ENCODE data around the gene NTN3. TPM values are rescaled to one million over a fixed set of nuclear protein-coding genes. Genes with fewer than 3 reads are reported as not detected.

NTN3 gene
- total RNA-seq, 1 experiment from 2014 or later: not detected

DNA sequence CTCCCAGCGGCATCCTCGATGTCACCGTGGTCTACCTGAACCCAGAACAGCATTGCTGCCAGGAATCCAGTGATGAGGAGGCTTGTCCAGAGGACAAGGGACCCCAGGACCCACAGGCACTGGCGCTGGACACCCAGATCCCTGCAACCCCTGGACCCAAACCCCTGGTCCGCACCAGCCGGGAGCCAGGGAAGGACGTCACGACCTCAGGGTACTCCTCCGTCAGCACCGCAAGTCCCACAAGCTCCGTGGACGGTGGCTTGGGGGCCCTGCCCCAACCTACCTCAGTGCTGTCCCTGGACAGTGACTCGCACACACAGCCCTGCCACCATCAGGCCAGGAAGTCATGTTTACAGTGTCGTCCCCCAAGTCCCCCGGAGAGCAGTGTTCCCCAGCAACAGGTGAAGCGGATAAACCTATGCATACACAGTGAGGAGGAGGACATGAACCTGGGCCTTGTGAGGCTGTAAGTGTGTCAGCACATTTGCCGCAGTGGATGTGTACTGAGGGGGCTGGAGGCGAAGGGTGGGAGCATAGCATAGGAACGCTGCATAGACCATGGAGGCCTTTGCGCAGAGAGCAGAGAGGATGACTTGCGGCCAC, 14.4 kb upstream of the NTN3 start:
- intact Hi-C loops (cut with micrococcal nuclease): no loop called here
- Mint-ChIP-seq H3K4me1 (ENCODE audit: insufficient read depth, unreplicated experiment) (peaks cover 7% of the 10 kb centered on the region), H3K9me3 (ENCODE audit: unreplicated experiment) (no peaks in the 10 kb centered on the region), H3K4me3 (ENCODE audit: unreplicated experiment) (no peak overlapping the region), H3K27me3 (ENCODE audit: insufficient read depth, unreplicated experiment) (no peaks in the 10 kb centered on the region), H3K27ac (ENCODE audit: low read depth, unreplicated experiment) (no peak overlapping the region), H3K36me3 (ENCODE audit: insufficient read depth, unreplicated experiment) (peaks cover 17% of the 10 kb centered on the region)
- DNase-seq (ENCODE audit: unreplicated experiment): no peak
- TF ChIP-seq, protein P1, sequence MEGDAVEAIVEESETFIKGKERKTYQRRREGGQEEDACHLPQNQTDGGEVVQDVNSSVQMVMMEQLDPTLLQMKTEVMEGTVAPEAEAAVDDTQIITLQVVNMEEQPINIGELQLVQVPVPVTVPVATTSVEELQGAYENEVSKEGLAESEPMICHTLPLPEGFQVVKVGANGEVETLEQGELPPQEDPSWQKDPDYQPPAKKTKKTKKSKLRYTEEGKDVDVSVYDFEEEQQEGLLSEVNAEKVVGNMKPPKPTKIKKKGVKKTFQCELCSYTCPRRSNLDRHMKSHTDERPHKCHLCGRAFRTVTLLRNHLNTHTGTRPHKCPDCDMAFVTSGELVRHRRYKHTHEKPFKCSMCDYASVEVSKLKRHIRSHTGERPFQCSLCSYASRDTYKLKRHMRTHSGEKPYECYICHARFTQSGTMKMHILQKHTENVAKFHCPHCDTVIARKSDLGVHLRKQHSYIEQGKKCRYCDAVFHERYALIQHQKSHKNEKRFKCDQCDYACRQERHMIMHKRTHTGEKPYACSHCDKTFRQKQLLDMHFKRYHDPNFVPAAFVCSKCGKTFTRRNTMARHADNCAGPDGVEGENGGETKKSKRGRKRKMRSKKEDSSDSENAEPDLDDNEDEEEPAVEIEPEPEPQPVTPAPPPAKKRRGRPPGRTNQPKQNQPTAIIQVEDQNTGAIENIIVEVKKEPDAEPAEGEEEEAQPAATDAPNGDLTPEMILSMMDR (IDR thresholded peaks at IDR 0.05; ENCODE audit: unreplicated experiment): no peak
- ChIA-PET CTCF (interaction anchor here (0.6 kb wide), 1 partner anchor 25 kb away, joined by 3 read pairs; no protein-coding TSS in a partner anchor), POLR2A (interaction anchor here (0.6 to 0.8 kb wide), 2 partner anchors 12 to 27 kb away, joined by 3 read pairs; partner anchors contain the start of gene CCNF)
- BruUV-seq (replicated peaks): no TSS peak

DNA sequence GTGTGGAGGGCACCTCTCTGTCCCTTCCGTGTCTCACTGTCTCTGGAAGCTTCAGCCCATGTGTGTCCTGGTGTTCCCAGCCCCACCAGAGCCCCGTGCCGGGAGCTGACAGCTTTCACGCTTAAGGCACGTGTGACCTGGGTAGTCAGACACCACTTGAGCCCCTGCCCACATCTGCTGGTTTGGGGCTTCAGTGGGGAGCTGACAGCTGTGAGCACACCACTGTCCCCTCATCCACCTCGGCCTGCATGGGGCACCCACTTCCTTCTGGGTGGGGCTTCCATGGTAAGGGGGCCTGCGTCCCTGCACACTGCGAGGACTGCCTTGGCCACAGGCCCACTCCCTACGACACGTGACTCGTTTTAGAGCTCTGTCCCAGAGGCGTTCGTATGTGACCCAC, 13.8 kb upstream of the NTN3 start:
- no peaks in the 10 kb centered on the region for H3K27me3 Mint-ChIP-seq (ENCODE audit: insufficient read depth, unreplicated experiment)
- CTCF ChIA-PET: interaction anchor here (0.6 kb wide), 1 partner anchor 26 kb away, joined by 3 read pairs; no protein-coding TSS in a partner anchor
- H3K9me3 Mint-ChIP-seq (ENCODE audit: unreplicated experiment): no peaks in the 10 kb centered on the region
- no peak for DNase-seq (ENCODE audit: unreplicated experiment)
- POLR2A ChIA-PET: interaction anchor here (0.6 to 0.8 kb wide), 2 partner anchors 11 to 28 kb away, joined by 3 read pairs; partner anchors contain the start of gene CCNF
- no TSS peak for BruUV-seq (replicated peaks)
- TF ChIP-seq, protein P1 (IDR thresholded peaks at IDR 0.05; ENCODE audit: unreplicated experiment): no peak
- H3K4me1 Mint-ChIP-seq (ENCODE audit: insufficient read depth, unreplicated experiment): peaks cover 7% of the 10 kb centered on the region
- no peak overlapping the region for H3K4me3 Mint-ChIP-seq (ENCODE audit: unreplicated experiment)
- intact Hi-C loops (cut with micrococcal nuclease): no loop called here
- H3K27ac Mint-ChIP-seq (ENCODE audit: low read depth, unreplicated experiment): no peak overlapping the region
- peaks cover 17% of the 10 kb centered on the region for H3K36me3 Mint-ChIP-seq (ENCODE audit: insufficient read depth, unreplicated experiment)

DNA sequence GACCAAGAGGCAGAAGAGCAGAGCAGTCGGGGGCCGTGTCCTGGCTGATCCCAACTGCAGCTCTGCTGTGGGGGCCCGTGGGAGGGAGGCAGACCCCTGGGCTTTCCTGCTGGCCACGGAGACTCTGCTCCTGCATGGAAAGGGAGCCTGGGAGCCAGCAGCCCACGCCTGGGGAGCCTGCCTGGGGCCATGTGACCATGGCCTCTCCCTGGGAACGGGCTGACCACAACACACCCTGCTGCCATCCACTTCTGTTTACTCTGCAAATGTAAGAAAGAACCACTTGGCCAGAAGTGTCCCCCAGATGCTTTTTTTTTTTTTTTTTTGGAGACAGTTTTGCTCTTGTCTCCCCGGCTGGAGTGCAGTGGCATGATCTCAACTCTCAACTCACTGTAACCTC, 13.2 kb upstream of the NTN3 start:
- BruUV-seq (replicated peaks): no TSS peak
- Mint-ChIP-seq H3K27me3 (ENCODE audit: insufficient read depth, unreplicated experiment) (no peaks in the 10 kb centered on the region), H3K4me1 (ENCODE audit: insufficient read depth, unreplicated experiment) (peaks cover 7% of the 10 kb centered on the region), H3K9me3 (ENCODE audit: unreplicated experiment) (no peaks in the 10 kb centered on the region), H3K36me3 (ENCODE audit: insufficient read depth, unreplicated experiment) (peaks cover 12% of the 10 kb centered on the region), H3K4me3 (ENCODE audit: unreplicated experiment) (no peak overlapping the region), H3K27ac (ENCODE audit: low read depth, unreplicated experiment) (no peak overlapping the region)
- intact Hi-C loops (cut with micrococcal nuclease): no loop called here
- ChIA-PET POLR2A (no interaction called here), CTCF (interaction anchor here (0.9 kb wide), 1 partner anchor 12 kb away, joined by 3 read pairs; no protein-coding TSS in a partner anchor)
- TF ChIP-seq, protein P1 (IDR thresholded peaks at IDR 0.05; ENCODE audit: unreplicated experiment): no peak
- DNase-seq (ENCODE audit: unreplicated experiment): no peak

DNA sequence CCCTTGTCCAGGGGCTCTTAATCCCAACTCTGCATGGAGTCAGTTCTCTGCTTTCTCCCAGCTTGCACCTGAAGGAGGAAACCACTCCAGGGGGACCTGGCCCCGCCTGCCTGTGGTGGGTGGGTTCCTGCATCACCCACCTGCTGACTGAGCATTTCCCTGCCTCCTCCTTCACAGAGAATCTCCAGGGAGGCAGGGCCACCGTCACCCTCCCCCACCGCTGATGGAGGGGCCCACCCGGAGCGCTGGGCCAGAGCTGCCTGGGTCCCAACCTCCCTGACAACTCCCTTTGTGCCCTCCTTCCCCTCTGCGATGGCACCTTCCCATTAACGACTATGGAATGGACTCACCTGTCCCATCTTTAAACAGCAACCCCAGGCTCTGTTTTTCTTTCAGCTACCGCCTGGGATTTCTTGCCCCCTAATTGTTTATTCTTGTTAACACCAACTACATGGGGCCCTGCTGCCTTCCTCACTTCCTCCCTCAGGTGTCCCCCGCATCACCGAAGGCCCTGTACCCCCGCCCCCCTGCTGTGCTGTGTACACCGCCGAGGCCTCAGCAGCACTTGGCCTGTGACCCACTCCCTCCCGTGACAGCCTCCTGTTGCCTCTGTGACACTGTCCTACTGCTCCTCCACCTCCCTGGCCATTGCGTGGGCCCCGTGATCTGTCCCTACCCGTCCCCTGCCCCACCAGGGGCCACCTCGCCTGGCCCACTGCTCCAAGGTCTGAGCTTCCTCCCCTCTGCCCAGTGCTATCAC, 12.0 kb upstream of the NTN3 start:
- intact Hi-C loops (cut with micrococcal nuclease): no loop called here
- Mint-ChIP-seq H3K9me3 (ENCODE audit: unreplicated experiment) (no peaks in the 10 kb centered on the region), H3K4me3 (ENCODE audit: unreplicated experiment) (peak overlapping the region; percentile 77), H3K27ac (ENCODE audit: low read depth, unreplicated experiment) (peak overlapping the region; percentile 82), H3K27me3 (ENCODE audit: insufficient read depth, unreplicated experiment) (no peaks in the 10 kb centered on the region), H3K36me3 (ENCODE audit: insufficient read depth, unreplicated experiment) (peaks cover 12% of the 10 kb centered on the region), H3K4me1 (ENCODE audit: insufficient read depth, unreplicated experiment) (peaks cover 7% of the 10 kb centered on the region)
- ChIA-PET POLR2A (interaction anchor here (0.7 to 2.0 kb wide), 9 partner anchors 9 to 1671 kb away, joined by 3 to 11 read pairs (median 5); partner anchors contain the start of genes AMDHD2, ATP6V0C, CCNF and CHTF18), CTCF (interaction anchor here (0.6 kb wide), 1 partner anchor 19 kb away, joined by 3 read pairs; no protein-coding TSS in a partner anchor)
- DNase-seq (ENCODE audit: unreplicated experiment): no peak
- TF ChIP-seq, protein P1 (IDR thresholded peaks at IDR 0.05; ENCODE audit: unreplicated experiment): no peak
- BruUV-seq (replicated peaks): no TSS peak
